ENCODE measurements around the gene ARID3C. TPM values are rescaled to one million over a fixed set of nuclear protein-coding genes. Genes with fewer than 3 reads are reported as not detected.

The ARID3C gene
- total RNA-seq, 1 experiment from 2014 or later = 0.21 TPM

DNA sequence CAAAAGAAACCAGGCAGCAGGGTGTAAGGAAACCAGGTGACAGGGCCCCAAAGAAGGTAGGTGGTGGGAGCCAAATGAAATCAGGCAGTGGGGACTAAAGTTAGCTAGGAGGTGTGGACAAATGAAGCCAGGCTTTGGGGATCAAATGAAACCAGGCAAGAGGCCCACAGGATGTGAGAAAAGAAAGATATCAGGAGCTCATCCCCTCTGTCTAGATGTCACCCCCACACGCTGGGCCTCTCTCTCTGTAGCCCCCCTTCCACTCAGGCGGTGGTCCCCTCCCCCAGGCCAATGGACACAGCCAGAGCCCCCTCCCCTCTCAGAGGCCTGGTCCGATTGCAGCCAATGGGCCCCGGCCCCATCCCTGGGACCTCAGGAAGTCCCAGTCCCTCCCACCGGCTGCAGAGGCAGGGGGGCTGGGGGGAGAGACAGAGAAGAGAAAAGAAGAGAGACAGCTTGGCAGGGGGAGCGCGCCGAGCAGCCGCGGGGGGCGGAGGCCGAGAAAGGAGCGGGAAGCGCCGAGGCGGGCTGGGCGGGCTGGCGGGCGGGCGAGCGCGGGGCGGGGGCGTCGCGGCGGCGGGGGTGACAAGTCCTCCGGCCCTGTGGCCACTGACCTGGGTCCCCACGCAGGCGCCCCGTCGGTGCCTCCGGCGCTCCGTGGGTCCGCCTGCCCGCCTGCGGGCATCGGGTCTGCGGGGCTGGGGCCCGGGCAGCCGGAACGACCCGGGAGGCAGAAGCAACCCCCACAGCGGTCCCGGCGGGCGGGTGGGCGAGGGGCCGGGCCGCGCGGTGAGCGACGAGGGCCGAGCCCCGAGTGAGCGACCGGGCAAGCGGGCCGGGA lies 51.2 kb downstream of the ARID3C start:
- DNase-seq (ENCODE audit: low spot score) = no peak

DNA sequence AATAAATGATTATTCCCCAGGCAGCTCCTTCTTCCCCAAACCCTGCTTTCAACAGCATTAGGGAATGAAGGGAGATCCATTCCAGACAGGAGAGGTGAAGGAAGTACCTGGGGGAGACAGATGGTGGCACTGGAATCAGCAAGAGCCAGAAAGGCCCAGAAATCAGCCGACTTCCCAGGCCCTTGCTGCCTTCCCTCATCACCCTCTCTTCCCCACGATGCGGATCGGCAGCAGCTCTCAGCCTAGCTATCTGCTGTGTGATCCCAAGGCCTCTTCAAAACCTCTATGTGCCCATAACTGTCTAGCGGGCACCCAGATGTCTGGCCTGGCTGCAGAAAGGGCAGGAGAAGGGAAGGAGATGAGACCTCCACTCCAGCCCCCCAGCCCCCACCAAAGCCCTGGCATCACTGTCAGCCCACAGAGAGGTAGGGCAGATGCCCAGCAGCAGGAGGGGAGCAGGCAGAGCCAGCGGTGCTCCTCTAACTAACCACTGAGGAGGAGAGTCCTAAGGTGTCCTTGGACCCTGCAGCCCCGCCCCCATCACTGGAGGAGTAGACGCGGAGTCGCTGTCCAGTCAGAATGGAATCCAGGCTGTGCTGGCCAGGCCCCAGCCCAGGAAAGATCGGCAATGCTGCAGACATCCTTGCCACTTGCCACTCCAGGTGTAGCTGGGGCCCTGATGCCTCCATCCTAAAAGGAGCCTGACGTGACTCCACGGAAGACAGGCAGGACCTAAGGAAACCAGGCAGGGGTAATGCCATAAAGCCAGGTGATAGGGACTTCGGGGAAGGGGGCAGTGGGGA lies 52.1 kb downstream of the ARID3C start:
- no peak for DNase-seq (ENCODE audit: low spot score)

GRCh38 chr9:34575862-34576596 lies 52.8 kb downstream of the ARID3C start:
- no peak for DNase-seq (ENCODE audit: low spot score)

DNA sequence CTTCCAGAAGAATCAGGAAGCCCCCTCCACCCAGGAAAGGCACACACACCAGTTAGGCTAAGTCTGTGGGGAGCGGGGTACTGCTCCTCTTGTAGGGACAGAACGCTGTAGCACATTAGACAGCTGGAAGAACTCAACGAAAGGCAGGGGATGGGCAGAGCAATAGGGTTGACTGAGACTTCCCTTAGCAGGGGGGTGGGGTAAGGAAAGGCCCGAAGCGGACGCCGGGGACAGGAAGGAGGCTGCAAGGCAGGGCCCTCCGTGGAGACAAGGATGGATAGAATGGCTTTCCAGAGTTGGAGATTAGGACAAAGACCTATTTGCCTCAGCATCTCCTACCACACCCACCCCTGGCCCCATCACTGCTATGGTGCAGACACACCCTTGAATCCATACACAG lies 53.6 kb downstream of the ARID3C start:
- DNase-seq (ENCODE audit: low spot score) = no peak

DNA sequence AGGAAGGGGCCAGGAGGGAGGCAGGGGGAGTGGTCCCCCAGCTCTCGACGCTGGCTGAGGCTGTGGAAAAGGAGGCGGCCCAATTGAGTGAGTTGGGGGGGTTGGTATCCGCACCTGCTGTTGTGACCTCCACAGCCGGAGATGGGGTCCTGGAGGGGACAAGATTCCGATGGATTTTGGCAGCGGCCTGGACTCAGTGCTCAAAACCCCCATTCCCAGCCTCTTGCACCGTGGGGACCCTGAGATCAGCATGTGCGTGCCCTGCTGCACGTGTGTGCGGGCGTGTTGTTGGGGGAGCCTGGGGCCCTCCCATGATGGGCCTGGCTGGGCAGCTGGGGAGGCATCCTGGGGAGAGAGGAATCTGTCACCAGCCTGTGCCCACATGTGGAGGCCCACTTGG lies 54.3 kb downstream of the ARID3C start:
- no peak for DNase-seq (ENCODE audit: low spot score)

DNA sequence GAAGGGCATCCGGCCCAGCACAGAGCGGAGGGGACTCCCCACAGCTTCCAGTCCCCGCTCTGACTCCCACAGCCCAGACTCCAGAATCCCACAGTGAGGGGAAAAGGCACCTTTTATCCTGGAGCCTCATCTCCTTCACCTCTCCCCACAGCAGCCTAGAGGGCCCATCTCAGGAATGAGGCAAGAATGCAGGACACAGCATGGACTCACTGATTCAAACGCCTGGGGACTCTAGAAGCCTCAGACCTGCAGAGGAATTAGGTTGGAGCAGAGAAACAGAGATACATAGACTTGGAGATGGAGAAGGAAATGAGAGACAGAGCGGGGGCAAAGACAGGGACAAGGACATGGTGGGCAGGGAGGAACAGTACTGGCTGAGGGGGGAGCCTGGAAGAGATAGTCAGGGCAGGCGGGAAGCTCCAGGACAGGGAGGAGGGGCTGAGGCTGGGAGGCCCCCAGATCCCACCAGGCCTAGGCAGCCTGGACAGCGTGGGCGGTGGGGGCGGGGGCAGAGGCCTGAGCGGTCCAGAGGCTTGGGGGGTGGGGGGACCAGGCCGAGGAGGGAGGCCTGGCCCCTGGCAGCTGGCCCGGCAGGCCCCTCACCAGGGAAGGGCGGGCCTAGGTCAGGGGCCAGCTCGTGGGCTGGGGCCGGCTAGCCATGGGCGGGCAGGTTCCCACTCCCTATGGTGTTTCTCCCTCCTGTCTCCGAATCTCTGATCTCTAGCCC lies 55.1 kb downstream of the ARID3C start:
- DNase-seq (ENCODE audit: low spot score) = no peak

DNA sequence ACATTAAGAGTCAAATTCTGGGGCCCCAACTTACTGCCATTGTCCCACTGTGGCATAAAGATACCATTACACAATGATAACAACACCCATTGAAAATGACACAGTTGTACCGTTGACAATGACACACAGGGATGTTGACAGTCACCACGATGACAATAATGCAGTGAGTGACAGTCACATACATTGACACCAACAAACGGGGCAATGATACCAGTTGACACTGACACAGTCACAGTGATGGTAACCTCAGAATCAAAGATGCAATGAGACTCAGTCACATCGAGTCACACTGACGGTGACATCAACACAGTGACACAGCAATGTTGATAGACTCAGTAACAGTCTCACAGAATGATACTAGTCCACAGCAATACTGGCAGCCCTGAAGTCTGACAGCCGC lies 56.2 kb downstream of the ARID3C start:
- no peak for DNase-seq (ENCODE audit: low spot score)

GRCh38 chr9:34572092-34572491 lies 56.8 kb downstream of the ARID3C start:
- no peak for DNase-seq (ENCODE audit: low spot score)

DNA sequence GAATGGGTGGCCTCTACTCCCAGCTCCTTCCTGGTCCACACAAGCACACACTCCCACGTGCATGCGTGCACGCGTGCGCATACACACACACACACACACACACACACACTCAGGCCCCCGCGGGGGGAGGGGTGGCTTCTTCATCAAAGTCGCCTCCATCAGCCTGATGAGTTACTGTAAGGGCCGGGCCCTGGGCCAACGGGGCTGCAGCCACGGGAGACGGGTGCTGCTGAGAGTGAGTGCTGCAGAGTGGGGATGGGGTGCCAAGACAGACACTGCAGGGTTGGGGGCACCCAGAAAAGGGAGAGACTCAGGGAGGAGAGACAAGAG lies 57.4 kb downstream of the ARID3C start:
- DNase-seq (ENCODE audit: low spot score) = no peak

Other genes with a start within 250 kb of the ARID3C start
- gene FAM219A, start 170.5 kb downstream of the ARID3C start, total RNA-seq (2014; rRNA removed; shearing (Covaris generic)) = 13.6 and 17.9 TPM in 2 replicates
- gene DNAI1, start 170.3 kb downstream of the ARID3C start, total RNA-seq (2014; rRNA removed; shearing (Covaris generic)) = 0.04 and 0.27 TPM in 2 replicates
- gene ENHO, start 106.1 kb downstream of the ARID3C start, total RNA-seq (2014; rRNA removed; shearing (Covaris generic)) = 1.9 and 2.3 TPM in 2 replicates
- gene CNTFR, start 39.3 kb downstream of the ARID3C start, total RNA-seq (2014; rRNA removed; shearing (Covaris generic)) = 0.15 and 0.55 TPM in 2 replicates
- 52.8 and 59.3 TPM in 2 replicates for gene RPP25L, start 17.0 kb downstream of the ARID3C start, total RNA-seq (2014; rRNA removed; shearing (Covaris generic))
- 153 and 168 TPM in 2 replicates for gene DCTN3, start 8.6 kb downstream of the ARID3C start, total RNA-seq (2014; rRNA removed; shearing (Covaris generic))
- 80.2 and 127 TPM in 2 replicates for gene SIGMAR1, start 8.7 kb upstream of the ARID3C start, total RNA-seq (2014; rRNA removed; shearing (Covaris generic))
- gene GALT, start 17.6 kb upstream of the ARID3C start, total RNA-seq (2014; rRNA removed; shearing (Covaris generic)) = 14.9 and 25.8 TPM in 2 replicates
- gene IL11RA, start 23.1 kb upstream of the ARID3C start, total RNA-seq (2014; rRNA removed; shearing (Covaris generic)) = 8.9 and 12.4 TPM in 2 replicates
- gene CCL27, start 33.6 kb upstream of the ARID3C start, total RNA-seq (2014; rRNA removed; shearing (Covaris generic)) = not detected in 2 replicates
- gene CCL19, start 62.2 kb upstream of the ARID3C start, total RNA-seq (2014; rRNA removed; shearing (Covaris generic)) = not detected in 2 replicates
- not detected in 2 replicates for gene CCL21, start 81.1 kb upstream of the ARID3C start, total RNA-seq (2014; rRNA removed; shearing (Covaris generic))

Data from H4 (cell line).